ENCODE measurements around the gene IL6ST.

The IL6ST gene

GRCh38 chr5:55925181-55925580, 69.6 kb downstream of the IL6ST start:
- Histone ChIP-seq H3K27me3 (ENCODE audit: control insufficient read depth, insufficient read depth, low read length) (no peaks in the 10 kb centered on the region), H3K36me3 (ENCODE audit: control insufficient read depth, low read depth, low read length) (no peaks in the 10 kb centered on the region), H3K9me3 (ENCODE audit: control insufficient read depth, low read depth, low read length) (no peaks in the 10 kb centered on the region), H3K27ac (ENCODE audit: low read length) (no peak overlapping the region), H3K9ac (ENCODE audit: low read length) (no peak overlapping the region), H3K4me3 (ENCODE audit: low read length) (no peak overlapping the region), H3K4me1 (ENCODE audit: control insufficient read depth, low read depth, low read length) (no peaks in the 10 kb centered on the region)

- Histone ChIP-seq H3K27me3 (ENCODE audit: control insufficient read depth, insufficient read depth, low read length) (no peaks in the 10 kb centered on the region), H3K36me3 (ENCODE audit: control insufficient read depth, low read depth, low read length) (no peaks in the 10 kb centered on the region), H3K9me3 (ENCODE audit: control insufficient read depth, low read depth, low read length) (no peaks in the 10 kb centered on the region), H3K4me3 (ENCODE audit: low read length) (no peak overlapping the region), H3K4me1 (ENCODE audit: control insufficient read depth, low read depth, low read length) (no peaks in the 10 kb centered on the region), H3K9ac (ENCODE audit: low read length) (no peak overlapping the region), H3K27ac (ENCODE audit: low read length) (no peak overlapping the region)
Observed at GRCh38 chr5:55924744-55925143, 70.0 kb downstream of the IL6ST start.

GRCh38 chr5:55923865-55924500, 70.8 kb downstream of the IL6ST start:
- Histone ChIP-seq H3K9me3 (ENCODE audit: control insufficient read depth, low read depth, low read length) (no peaks in the 10 kb centered on the region), H3K9ac (ENCODE audit: low read length) (no peak overlapping the region), H3K27me3 (ENCODE audit: control insufficient read depth, insufficient read depth, low read length) (no peaks in the 10 kb centered on the region), H3K4me1 (ENCODE audit: control insufficient read depth, low read depth, low read length) (no peaks in the 10 kb centered on the region), H3K36me3 (ENCODE audit: control insufficient read depth, low read depth, low read length) (no peaks in the 10 kb centered on the region), H3K4me3 (ENCODE audit: low read length) (no peak overlapping the region), H3K27ac (ENCODE audit: low read length) (no peak overlapping the region)

GRCh38 chr5:55923177-55923771, 71.5 kb downstream of the IL6ST start:
- Histone ChIP-seq H3K36me3 (ENCODE audit: control insufficient read depth, low read depth, low read length) (no peaks in the 10 kb centered on the region), H3K27me3 (ENCODE audit: control insufficient read depth, insufficient read depth, low read length) (no peaks in the 10 kb centered on the region), H3K4me3 (ENCODE audit: low read length) (no peak overlapping the region), H3K9me3 (ENCODE audit: control insufficient read depth, low read depth, low read length) (no peaks in the 10 kb centered on the region), H3K9ac (ENCODE audit: low read length) (no peak overlapping the region), H3K27ac (ENCODE audit: low read length) (no peak overlapping the region), H3K4me1 (ENCODE audit: control insufficient read depth, low read depth, low read length) (no peaks in the 10 kb centered on the region)

GRCh38 chr5:55921617-55922016, 73.1 kb downstream of the IL6ST start:
- Histone ChIP-seq H3K27ac (ENCODE audit: low read length) (no peak overlapping the region), H3K36me3 (ENCODE audit: control insufficient read depth, low read depth, low read length) (no peaks in the 10 kb centered on the region), H3K9ac (ENCODE audit: low read length) (no peak overlapping the region), H3K27me3 (ENCODE audit: control insufficient read depth, insufficient read depth, low read length) (no peaks in the 10 kb centered on the region), H3K4me1 (ENCODE audit: control insufficient read depth, low read depth, low read length) (no peaks in the 10 kb centered on the region), H3K4me3 (ENCODE audit: low read length) (no peak overlapping the region), H3K9me3 (ENCODE audit: control insufficient read depth, low read depth, low read length) (no peaks in the 10 kb centered on the region)

- no peaks in the 10 kb centered on the region for H3K4me1 ChIP-seq (ENCODE audit: control insufficient read depth, low read depth, low read length)
- no peaks in the 10 kb centered on the region for H3K9me3 ChIP-seq (ENCODE audit: control insufficient read depth, low read depth, low read length)
- H3K27me3 ChIP-seq (ENCODE audit: control insufficient read depth, insufficient read depth, low read length): no peaks in the 10 kb centered on the region
- H3K9ac ChIP-seq (ENCODE audit: low read length): no peak overlapping the region
- no peak overlapping the region for H3K27ac ChIP-seq (ENCODE audit: low read length)
- H3K36me3 ChIP-seq (ENCODE audit: control insufficient read depth, low read depth, low read length): no peaks in the 10 kb centered on the region
- no peak overlapping the region for H3K4me3 ChIP-seq (ENCODE audit: low read length)
Observed at GRCh38 chr5:55920784-55921183, 74.0 kb downstream of the IL6ST start.

GRCh38 chr5:55919625-55920024, 75.1 kb downstream of the IL6ST start:
- Histone ChIP-seq H3K27me3 (ENCODE audit: control insufficient read depth, insufficient read depth, low read length) (no peaks in the 10 kb centered on the region), H3K4me1 (ENCODE audit: control insufficient read depth, low read depth, low read length) (no peaks in the 10 kb centered on the region), H3K9me3 (ENCODE audit: control insufficient read depth, low read depth, low read length) (no peaks in the 10 kb centered on the region), H3K9ac (ENCODE audit: low read length) (no peak overlapping the region), H3K27ac (ENCODE audit: low read length) (no peak overlapping the region), H3K36me3 (ENCODE audit: control insufficient read depth, low read depth, low read length) (no peaks in the 10 kb centered on the region), H3K4me3 (ENCODE audit: low read length) (no peak overlapping the region)

- Histone ChIP-seq H3K9me3 (ENCODE audit: control insufficient read depth, low read depth, low read length) (no peaks in the 10 kb centered on the region), H3K36me3 (ENCODE audit: control insufficient read depth, low read depth, low read length) (no peaks in the 10 kb centered on the region), H3K27me3 (ENCODE audit: control insufficient read depth, insufficient read depth, low read length) (no peaks in the 10 kb centered on the region), H3K4me1 (ENCODE audit: control insufficient read depth, low read depth, low read length) (no peaks in the 10 kb centered on the region), H3K27ac (ENCODE audit: low read length) (no peak overlapping the region), H3K9ac (ENCODE audit: low read length) (no peak overlapping the region), H3K4me3 (ENCODE audit: low read length) (no peak overlapping the region)
Observed at GRCh38 chr5:55918087-55919035, 76.4 kb downstream of the IL6ST start.

GRCh38 chr5:55917402-55918086, 77.2 kb downstream of the IL6ST start:
- no peaks in the 10 kb centered on the region for H3K36me3 ChIP-seq (ENCODE audit: control insufficient read depth, low read depth, low read length)
- H3K9me3 ChIP-seq (ENCODE audit: control insufficient read depth, low read depth, low read length): no peaks in the 10 kb centered on the region
- no peak overlapping the region for H3K27ac ChIP-seq (ENCODE audit: low read length)
- H3K4me1 ChIP-seq (ENCODE audit: control insufficient read depth, low read depth, low read length): no peaks in the 10 kb centered on the region
- no peaks in the 10 kb centered on the region for H3K27me3 ChIP-seq (ENCODE audit: control insufficient read depth, insufficient read depth, low read length)
- no peak overlapping the region for H3K9ac ChIP-seq (ENCODE audit: low read length)
- no peak overlapping the region for H3K4me3 ChIP-seq (ENCODE audit: low read length)

GRCh38 chr5:55916986-55917385, 77.8 kb downstream of the IL6ST start:
- no peaks in the 10 kb centered on the region for H3K27me3 ChIP-seq (ENCODE audit: control insufficient read depth, insufficient read depth, low read length)
- no peak overlapping the region for H3K9ac ChIP-seq (ENCODE audit: low read length)
- no peak overlapping the region for H3K27ac ChIP-seq (ENCODE audit: low read length)
- no peak overlapping the region for H3K4me3 ChIP-seq (ENCODE audit: low read length)
- H3K4me1 ChIP-seq (ENCODE audit: control insufficient read depth, low read depth, low read length): no peaks in the 10 kb centered on the region
- no peaks in the 10 kb centered on the region for H3K9me3 ChIP-seq (ENCODE audit: control insufficient read depth, low read depth, low read length)
- H3K36me3 ChIP-seq (ENCODE audit: control insufficient read depth, low read depth, low read length): no peaks in the 10 kb centered on the region

GRCh38 chr5:55915783-55916182, 79.0 kb downstream of the IL6ST start:
- no peak overlapping the region for H3K9ac ChIP-seq (ENCODE audit: low read length)
- no peaks in the 10 kb centered on the region for H3K4me1 ChIP-seq (ENCODE audit: control insufficient read depth, low read depth, low read length)
- H3K36me3 ChIP-seq (ENCODE audit: control insufficient read depth, low read depth, low read length): no peaks in the 10 kb centered on the region
- no peaks in the 10 kb centered on the region for H3K27me3 ChIP-seq (ENCODE audit: control insufficient read depth, insufficient read depth, low read length)
- no peaks in the 10 kb centered on the region for H3K9me3 ChIP-seq (ENCODE audit: control insufficient read depth, low read depth, low read length)
- H3K27ac ChIP-seq (ENCODE audit: low read length): no peak overlapping the region
- no peak overlapping the region for H3K4me3 ChIP-seq (ENCODE audit: low read length)
